Panc1 (cell line): ENCODE measurements around the gene KRT86.

Experiments
- POLR2AphosphoS5 ChIP-seq: IDR thresholded peaks from 2 replicates; pipeline ENCODE4 v1.6.1; 2012; ENCODE audit warnings: mild to moderate bottlenecking, low read depth, low read length, moderate library complexity
- TF ChIP-seq, protein P1 (sequence below): fragments of 450-650 bp; IDR thresholded peaks from 2 replicates; pipeline ENCODE4 v1.5.1; 2017; ENCODE audit warnings: mild to moderate bottlenecking
- TF ChIP-seq, protein P2 (sequence below), 2 experiments: IDR thresholded peaks; 2 replicates each; pipeline ENCODE4 v1.6.1; 2011 to 2012; ENCODE audit warnings: low read depth in 2 of 2, control low read depth in 1 of 2, low read length in 1 of 2, mild to moderate bottlenecking in 1 of 2, moderate library complexity in 1 of 2; ENCODE audit not compliant: insufficient read depth in 1 of 2

DNA sequence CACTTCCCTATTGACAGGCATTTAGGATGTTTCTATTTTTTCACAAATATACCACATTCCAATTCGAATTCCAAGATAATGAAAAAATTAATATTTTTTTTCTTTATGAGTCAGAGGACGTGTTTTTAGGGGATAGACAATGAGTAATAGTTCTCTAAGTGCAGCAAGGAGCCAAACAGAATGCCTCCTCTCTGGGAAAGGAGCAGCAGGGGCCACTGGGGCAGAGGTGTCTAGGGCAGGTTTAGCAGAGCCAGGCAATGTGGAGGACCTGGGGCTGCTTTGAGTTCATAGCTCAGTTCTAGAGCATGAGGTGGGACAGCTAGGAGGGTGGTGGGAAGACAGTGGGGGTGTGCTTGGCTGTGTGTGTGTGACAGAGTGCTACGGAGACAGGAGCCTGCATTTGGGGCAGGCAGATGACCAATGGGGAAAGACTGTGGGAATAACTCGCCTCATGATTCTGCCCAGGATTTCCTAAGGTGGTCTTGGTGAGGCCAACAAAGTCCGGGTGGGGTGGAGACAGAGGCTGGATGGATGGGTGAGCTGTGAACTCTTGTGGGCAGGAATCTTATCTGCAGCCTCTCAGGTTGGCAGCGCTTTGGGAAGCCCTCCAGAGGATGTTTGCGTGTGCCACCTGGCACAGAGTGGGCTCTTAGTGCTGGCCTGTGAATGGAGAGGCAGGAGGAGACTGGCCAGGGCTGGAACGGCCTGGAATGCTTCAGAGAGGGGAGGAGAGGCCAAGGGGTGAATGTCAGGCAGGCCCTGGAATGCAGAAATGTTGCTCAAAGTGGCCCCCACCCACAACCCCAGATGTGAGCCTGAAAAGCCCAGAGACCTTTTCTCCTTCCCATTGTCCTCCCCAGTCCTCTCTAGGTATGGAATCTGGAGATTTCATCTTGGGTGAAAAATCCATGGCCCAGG lies 43.8 kb upstream of the KRT86 start:
- TF ChIP-seq POLR2AphosphoS5 = no peak
- TF ChIP-seq, protein P1, sequence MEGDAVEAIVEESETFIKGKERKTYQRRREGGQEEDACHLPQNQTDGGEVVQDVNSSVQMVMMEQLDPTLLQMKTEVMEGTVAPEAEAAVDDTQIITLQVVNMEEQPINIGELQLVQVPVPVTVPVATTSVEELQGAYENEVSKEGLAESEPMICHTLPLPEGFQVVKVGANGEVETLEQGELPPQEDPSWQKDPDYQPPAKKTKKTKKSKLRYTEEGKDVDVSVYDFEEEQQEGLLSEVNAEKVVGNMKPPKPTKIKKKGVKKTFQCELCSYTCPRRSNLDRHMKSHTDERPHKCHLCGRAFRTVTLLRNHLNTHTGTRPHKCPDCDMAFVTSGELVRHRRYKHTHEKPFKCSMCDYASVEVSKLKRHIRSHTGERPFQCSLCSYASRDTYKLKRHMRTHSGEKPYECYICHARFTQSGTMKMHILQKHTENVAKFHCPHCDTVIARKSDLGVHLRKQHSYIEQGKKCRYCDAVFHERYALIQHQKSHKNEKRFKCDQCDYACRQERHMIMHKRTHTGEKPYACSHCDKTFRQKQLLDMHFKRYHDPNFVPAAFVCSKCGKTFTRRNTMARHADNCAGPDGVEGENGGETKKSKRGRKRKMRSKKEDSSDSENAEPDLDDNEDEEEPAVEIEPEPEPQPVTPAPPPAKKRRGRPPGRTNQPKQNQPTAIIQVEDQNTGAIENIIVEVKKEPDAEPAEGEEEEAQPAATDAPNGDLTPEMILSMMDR = no peak
- TF ChIP-seq, protein P2, sequence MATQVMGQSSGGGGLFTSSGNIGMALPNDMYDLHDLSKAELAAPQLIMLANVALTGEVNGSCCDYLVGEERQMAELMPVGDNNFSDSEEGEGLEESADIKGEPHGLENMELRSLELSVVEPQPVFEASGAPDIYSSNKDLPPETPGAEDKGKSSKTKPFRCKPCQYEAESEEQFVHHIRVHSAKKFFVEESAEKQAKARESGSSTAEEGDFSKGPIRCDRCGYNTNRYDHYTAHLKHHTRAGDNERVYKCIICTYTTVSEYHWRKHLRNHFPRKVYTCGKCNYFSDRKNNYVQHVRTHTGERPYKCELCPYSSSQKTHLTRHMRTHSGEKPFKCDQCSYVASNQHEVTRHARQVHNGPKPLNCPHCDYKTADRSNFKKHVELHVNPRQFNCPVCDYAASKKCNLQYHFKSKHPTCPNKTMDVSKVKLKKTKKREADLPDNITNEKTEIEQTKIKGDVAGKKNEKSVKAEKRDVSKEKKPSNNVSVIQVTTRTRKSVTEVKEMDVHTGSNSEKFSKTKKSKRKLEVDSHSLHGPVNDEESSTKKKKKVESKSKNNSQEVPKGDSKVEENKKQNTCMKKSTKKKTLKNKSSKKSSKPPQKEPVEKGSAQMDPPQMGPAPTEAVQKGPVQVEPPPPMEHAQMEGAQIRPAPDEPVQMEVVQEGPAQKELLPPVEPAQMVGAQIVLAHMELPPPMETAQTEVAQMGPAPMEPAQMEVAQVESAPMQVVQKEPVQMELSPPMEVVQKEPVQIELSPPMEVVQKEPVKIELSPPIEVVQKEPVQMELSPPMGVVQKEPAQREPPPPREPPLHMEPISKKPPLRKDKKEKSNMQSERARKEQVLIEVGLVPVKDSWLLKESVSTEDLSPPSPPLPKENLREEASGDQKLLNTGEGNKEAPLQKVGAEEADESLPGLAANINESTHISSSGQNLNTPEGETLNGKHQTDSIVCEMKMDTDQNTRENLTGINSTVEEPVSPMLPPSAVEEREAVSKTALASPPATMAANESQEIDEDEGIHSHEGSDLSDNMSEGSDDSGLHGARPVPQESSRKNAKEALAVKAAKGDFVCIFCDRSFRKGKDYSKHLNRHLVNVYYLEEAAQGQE (IDR thresholded peaks at IDR 0.05; ENCODE audit: insufficient read depth in 1 of 2, low read depth in 2 of 2, low read length in 1 of 2) = no peak
